Activated CD8-positive, alpha-beta memory T cell treated with anti-CD3 and anti-CD28 coated beads, Interleukin-2, amount 50 U/mL, for 48 hours (primary cell): ENCODE results near the gene SMYD3.

Experiments
- DNase-seq: peaks from one replicate; pipeline ENCODE4 v3.0.0-alpha.2; 2020

Gene SMYD3

DNA sequence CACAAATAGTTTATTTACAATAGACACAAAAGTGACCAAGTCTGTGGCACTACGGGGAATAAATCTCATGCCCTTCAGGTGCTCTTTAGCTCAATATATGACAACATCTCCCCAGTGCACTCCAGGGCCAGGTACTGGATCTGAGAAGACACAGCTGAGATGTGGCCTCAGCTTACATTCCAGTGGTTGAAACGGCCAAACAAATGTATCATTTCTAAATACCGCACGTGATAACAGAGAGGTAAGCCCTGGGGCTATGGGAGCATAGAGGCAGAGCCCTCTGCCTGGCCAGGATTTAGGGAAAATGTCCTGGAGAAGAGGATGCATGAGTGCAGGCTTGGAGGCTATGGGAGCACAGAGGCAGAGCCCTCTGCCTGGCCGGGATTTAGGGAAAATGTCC, 630.5 kb downstream of the SMYD3 start:
- no peak for DNase-seq

GRCh38 chr1:245875581-245876261, 631.4 kb downstream of the SMYD3 start:
- no peak for DNase-seq

- no peak for DNase-seq
Observed at GRCh38 chr1:245874942-245875580, 632.0 kb downstream of the SMYD3 start.

DNA sequence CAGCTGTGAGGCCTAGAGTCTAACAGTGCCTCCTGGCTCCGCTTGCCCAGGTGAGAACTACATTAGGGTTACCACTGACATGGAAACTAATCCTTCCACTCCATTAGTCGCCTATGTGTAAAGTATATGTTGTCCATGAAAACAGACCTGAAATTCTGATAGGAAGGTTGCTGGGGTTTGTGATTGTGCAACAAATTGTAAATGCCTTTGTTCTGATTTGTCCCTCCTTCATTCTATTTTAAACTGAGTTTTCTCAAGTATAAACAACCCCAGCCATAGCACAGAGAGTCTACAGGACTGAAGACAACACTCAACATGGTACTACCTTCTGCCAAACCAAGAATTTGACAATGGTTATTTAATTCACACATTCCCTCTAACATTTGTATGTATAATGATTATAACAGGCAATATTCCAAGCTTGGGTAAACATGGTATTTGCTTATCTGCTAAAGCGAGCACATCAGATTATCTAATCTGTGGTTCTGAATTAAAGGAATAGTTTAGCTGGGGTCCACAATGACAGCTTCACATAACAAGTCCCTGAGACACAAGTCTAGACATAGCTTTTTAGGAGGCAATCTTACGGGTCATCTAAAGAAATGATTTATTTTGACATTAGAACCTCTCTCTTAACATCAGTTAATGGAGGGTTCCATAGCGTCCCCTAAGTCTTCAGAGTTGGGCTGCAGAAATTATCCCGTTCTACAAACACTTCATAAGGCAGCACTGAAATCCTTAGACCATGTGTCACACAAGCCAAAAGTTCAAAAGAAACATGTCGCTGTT, 633.0 kb downstream of the SMYD3 start:
- DNase-seq: no peak

DNA sequence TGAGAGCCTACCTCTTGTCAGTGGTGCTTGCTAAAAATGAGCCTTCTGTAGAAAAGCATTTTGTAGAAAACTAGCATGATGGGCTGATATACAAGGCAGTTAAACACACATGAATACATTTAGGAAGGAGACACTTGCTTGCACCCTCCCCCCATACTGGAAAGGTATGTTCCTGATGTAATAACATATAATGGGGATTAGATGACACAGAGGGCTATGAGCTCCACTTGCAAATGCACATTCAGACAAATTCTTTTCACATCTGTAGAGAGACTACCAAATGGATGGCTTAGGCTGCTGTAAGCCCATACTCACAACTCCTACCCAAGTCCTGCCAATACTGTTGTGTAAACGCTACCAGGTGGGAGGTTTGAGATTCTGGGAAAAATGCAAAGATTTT, 634.0 kb downstream of the SMYD3 start:
- DNase-seq: no peak

- no peak for DNase-seq
Observed at GRCh38 chr1:245872475-245872874, 634.6 kb downstream of the SMYD3 start.

- DNase-seq: no peak
Observed at GRCh38 chr1:245871915-245872314, 635.2 kb downstream of the SMYD3 start.

GRCh38 chr1:245871191-245871590, 635.9 kb downstream of the SMYD3 start:
- no peak for DNase-seq

DNA sequence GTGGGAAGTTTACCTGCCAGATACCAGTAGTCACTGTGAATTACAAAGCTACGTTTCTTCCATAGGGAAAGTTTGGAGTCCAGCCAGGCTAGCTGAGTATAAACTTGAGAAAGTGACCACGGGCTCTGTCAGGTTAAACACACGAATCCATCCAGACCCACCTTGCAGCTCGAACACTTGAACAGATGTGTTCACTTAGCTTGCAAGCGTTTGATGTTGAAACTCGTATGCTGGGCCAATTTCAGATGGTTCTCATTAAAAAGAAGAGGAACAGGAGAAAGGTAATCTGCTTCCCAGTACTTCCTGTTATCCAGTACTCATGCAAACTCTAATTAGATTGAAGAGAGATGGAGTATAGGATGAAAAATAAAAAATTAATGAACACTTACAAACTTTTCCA, 636.4 kb downstream of the SMYD3 start:
- no peak for DNase-seq

DNA sequence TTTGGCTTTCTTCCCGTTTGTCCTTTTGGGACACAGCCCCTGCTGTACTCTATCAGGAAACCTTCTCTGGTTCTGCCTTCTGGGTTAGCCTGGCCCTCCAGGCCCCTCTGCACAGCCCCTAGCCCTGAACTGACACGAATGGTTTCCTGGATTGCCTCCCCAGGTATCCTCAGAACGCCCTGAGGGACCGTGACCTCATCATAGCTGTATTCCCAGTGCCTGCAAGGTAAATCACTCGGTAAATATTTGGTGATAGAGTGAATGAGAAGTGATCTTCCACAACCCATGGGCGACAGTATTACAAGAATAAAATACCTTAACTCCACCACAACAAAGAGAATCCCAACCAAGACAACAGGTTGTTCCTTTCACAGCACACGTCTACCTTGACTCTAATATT, 637.2 kb downstream of the SMYD3 start:
- no peak for DNase-seq

- no peak for DNase-seq
Observed at GRCh38 chr1:245867738-245868137, 639.3 kb downstream of the SMYD3 start.

- DNase-seq: no peak
Observed at GRCh38 chr1:245864872-245865271, 642.2 kb downstream of the SMYD3 start.

DNA sequence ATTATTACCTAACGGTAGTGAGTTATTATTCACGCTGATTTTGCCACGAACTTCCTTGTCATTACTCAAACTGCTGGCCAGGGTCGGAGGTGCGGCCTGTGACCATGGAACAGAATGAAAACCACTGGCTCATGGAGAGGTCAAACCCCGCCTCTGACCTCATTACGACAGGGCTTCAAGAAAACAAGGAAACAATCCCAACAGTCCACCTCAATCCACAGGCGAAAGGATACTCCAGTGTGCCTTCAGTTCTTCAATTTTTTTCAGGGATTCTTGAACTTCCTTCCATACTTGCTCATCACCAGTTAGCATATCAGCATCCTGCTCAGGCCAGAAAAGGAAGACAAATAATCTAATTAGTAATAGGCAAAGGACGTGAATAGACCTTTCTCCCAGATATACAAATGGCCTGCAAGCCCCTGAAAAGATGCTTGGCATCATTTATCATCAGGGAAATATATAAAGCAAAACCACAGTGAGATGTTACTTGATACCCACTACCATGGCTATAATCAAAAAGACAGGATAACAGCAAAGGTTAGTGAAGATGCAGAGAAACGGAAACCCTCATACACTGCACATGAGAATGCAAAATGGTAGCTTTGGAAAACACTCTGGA, 643.4 kb downstream of the SMYD3 start:
- DNase-seq: no peak

DNA sequence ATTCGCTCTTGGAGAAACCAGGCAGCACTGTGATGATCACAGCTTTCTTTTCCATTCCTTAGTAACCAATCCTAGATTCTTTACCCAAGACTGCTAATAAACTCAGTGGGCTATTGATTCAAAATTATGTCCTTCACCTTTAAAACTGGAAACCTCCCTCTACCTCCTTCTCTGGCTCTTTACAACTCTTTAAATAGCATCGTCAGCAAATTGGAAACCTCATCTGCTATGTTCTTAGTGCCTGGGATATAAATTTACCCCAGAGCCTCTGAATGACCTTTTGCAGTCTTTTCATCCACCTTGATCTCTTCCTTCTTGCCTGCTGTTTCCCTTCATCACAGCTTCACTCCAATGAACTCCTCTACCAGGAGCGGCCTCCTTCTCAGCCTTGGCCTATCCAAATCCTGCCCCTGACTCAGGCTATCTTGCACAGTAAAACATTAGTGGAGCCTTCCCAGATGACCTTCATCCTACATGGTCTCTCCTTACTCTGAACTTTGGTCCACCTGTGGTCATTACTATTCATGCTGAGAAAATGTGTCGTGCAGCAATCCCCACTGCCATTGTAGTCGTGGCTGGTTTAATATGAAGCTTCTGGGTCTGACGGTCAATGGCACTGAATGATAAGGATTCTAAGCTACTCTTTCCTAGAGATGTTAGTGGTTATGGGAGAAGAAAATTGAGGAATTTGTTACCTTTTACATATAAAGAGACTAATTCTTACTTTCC, 644.1 kb downstream of the SMYD3 start:
- DNase-seq: no peak

DNA sequence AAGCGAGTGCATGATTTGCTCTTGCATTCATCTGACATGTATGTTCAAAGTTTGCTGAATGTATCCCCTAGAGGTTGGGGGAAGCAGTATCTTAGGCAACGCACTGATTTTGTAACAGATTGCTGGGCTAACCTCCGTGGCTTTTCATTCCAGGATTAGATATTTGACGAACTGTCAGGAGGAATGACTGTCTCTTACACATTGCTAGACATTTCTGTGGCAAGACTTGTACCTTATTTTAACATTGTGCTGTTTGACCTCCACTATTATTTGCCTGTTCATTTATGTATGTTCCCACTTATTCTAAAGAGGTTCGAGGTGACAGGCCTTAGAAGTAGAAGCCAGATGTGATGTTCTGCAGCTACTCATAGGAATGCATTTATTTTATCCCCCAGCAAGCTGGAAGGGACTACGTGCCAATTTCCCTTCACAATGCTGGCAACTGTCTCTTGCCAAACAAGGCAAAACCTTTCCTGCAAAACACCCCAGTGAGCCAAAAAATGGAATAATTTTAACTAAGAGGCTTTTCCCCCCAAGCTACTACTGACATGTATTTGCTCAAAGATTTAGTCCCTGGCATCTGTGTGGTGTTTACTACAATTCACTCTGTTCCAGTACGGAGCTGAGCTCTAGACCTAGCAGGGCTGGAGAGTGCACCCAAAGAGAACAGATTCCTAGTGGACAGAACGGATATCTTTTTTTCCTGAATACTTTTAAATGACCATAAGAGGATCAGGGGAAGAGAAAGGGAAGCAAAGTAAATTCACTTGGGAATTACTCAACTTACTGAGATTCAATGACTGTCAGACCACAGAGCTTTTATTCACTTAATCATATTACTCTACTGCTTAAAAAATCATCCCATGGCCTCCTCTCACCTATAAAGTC, 646.2 kb downstream of the SMYD3 start:
- no peak for DNase-seq

DNA sequence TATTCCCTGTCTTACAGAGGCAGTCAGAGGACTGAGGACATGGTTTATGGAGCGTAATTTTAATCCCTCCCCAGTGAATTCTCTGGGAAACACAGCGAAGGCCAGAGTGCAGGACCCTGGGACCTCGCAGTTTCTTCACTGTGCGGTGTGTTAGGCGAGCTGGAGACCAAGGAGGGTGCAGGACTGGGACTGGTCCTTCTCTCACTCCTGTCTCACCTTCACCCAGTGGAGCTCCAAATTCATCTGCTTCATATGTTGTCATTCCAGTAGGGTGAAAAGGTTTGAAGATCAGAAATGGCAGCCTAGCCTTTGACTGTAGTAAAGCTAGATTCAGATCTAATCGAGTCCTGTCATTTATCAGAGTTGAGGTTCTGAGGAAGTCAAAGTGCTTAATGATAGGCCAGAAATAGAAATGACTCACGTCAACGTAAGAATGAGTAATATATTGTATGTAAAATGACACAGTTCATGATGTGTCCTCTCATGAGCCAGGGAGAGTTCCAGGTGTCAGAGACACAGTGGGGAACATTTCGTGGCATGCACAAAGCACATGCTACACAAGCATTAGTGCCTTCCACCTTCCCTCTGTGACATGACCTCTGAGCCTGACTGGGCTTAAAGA, 647.5 kb downstream of the SMYD3 start:
- DNase-seq: no peak

- no peak for DNase-seq
Observed at GRCh38 chr1:245858722-245859492, 648.2 kb downstream of the SMYD3 start.

DNA sequence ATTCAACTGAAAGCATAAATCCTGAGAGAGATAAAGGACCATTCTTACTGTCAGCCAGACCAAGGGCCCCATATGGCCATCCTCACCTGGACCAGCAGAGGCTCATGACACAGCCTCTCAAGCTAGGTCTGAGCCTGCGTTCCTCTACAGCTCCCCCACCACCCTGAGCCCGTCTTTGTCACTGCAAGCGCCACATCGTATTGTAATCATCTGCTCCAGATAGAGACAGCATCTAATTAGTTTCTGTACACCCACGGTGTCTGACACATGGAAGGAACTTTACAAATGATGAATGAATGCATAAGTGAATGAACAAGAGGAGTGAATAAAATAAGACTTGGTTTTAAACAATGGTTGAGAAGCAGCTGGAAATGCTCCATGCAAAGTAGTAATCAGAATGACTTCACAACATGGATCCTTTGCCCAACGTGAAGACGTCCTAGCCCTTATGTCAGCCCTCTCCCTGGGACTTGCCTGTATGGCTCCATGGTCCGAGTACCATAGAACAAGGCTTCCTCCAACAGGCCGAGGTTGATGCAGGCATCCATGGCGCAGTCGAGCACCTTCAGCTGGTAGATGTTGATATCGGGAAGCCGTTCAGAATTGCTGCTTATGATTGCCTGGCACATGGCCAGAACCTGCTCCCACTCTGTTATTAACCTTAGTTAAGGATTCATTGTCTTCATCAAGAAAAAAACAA, 648.9 kb downstream of the SMYD3 start:
- no peak for DNase-seq

GRCh38 chr1:245856944-245857531, 650.0 kb downstream of the SMYD3 start:
- no peak for DNase-seq
